Heart left ventricle (tissue), 13 donors: ENCODE measurements around the gene CSTF3.
"Not testable (repeated sequence)": the region's sequence is repeated elsewhere in the genome, so short reads cannot be mapped to it uniquely, and the experiment has no call there.

Experiments
- POLR2A ChIP-seq, 2 donors: fragments of 450-650 bp; IDR thresholded peaks; one replicate each; pipeline ENCODE4 v1.6.1; 2017; ENCODE audit warnings: antibody characterized with exemption in 2 of 2, mild to moderate bottlenecking in 2 of 2, moderate library complexity in 2 of 2
- TF ChIP-seq, protein P1 (sequence below), 12 donors: fragments of 200-600 bp; sonication (generic) in 4 of 12; IDR thresholded peaks; one replicate each; pipeline versions ENCODE4 v1.5.0 to v1.8.0; 2018 to 2022; ENCODE audit warnings: antibody characterized with exemption in 12 of 12, mild to moderate bottlenecking in 5 of 12
- donor health status: ischemic (EF 13 %, LVEDD 7.1; RV severe dilation, severe dysfunction).
- donor health status: DM: no; HTN: yes; CAD: no.
- donor health status: DM: no; HTN: no; CAD: no.
- donor health status: ischemic (EF 25% LVEDD 6.9; RV normal size, moderate dysfunction).
- donor health status: ischemic (EF 25% LVEDD 5.7; RV mildly dilated, moderate dysfunction).
- donor health status: ischemic (EF 35%, LVEDD 5.7; RV mildly dilated, moderate dysfunction).
- donor health status: nonischemic (EF 11% LVEDD 7.7; RV severe dilation, severe dysfunction).
- donor health status: DM: yes; HTN: yes; CAD: no.
- donor health status: PGD.
- donor health status: ischemic (EF 29% LVEDD 5.4; RV normal size, mild dysfunction).
- donor health status: nonischemic (EF 23%, LVEDD 6.1; RV moderate dilation, normal function).

DNA sequence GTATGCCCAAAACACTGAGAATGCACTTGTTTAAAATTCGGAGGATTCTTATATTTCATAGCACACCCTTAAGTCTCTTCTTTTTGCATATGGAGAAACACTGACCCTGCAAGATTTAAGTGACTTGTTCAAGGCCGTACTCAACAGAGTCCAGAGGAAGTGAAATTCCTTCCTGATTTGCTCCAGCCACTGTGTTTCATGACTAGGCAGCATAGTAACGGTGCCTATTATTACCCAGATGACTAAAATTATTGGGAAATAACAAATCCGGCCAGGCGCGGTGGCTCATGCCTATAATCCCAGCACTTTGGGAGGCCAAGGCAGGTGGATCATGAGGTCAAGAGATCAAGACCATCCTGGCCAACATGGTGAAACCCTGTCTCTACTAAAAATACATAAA, 112.6 kb downstream of the CSTF3 start:
- TF ChIP-seq, protein P1, sequence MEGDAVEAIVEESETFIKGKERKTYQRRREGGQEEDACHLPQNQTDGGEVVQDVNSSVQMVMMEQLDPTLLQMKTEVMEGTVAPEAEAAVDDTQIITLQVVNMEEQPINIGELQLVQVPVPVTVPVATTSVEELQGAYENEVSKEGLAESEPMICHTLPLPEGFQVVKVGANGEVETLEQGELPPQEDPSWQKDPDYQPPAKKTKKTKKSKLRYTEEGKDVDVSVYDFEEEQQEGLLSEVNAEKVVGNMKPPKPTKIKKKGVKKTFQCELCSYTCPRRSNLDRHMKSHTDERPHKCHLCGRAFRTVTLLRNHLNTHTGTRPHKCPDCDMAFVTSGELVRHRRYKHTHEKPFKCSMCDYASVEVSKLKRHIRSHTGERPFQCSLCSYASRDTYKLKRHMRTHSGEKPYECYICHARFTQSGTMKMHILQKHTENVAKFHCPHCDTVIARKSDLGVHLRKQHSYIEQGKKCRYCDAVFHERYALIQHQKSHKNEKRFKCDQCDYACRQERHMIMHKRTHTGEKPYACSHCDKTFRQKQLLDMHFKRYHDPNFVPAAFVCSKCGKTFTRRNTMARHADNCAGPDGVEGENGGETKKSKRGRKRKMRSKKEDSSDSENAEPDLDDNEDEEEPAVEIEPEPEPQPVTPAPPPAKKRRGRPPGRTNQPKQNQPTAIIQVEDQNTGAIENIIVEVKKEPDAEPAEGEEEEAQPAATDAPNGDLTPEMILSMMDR (IDR thresholded peaks at IDR 0.05): not testable (repeated sequence)
- not testable (repeated sequence) for TF ChIP-seq POLR2A (IDR thresholded peaks at IDR 0.05)
